ENCODE results near the gene TTBK1.

The TTBK1 gene

DNA sequence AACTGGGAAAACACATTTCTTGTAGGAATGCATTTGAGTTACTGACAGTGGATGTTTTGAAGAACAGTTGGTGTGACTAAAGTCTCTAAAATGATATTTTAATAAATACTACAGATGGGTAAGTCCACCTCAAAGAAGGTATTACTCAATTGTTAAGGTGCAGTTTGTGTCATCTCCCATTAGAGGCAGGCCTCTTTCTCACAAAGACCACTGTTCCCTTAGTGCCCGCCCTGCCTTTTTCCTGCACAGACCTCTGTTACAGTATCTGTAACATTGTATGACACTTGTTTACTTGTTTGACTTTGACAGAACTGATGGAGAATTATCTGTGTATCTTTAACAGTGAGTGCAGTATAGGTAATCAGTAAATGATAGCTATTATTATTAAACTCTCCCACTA is 70.5 kb downstream of the TTBK1 start:
- H3K27me3 ChIP-seq = peaks cover 0 to 7% of the 10 kb centered on the region in 2 donors
- TF ChIP-seq, protein P1, sequence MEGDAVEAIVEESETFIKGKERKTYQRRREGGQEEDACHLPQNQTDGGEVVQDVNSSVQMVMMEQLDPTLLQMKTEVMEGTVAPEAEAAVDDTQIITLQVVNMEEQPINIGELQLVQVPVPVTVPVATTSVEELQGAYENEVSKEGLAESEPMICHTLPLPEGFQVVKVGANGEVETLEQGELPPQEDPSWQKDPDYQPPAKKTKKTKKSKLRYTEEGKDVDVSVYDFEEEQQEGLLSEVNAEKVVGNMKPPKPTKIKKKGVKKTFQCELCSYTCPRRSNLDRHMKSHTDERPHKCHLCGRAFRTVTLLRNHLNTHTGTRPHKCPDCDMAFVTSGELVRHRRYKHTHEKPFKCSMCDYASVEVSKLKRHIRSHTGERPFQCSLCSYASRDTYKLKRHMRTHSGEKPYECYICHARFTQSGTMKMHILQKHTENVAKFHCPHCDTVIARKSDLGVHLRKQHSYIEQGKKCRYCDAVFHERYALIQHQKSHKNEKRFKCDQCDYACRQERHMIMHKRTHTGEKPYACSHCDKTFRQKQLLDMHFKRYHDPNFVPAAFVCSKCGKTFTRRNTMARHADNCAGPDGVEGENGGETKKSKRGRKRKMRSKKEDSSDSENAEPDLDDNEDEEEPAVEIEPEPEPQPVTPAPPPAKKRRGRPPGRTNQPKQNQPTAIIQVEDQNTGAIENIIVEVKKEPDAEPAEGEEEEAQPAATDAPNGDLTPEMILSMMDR (IDR thresholded peaks at IDR 0.05) = no peak
- H3K4me3 ChIP-seq = no peak overlapping the region
- no peak for DNase-seq
- H3K36me3 ChIP-seq = no peaks in the 10 kb centered on the region
- H3K4me1 ChIP-seq = peaks cover 0 to 4% (median under 1%) of the 10 kb centered on the region in 4 donors
- H3K9me3 ChIP-seq = no peaks in the 10 kb centered on the region
- intact Hi-C loops (cut with DNase I; ENCODE audit: low total_unique reads) = no loop called here
- no peak overlapping the region for H3K27ac ChIP-seq

DNA sequence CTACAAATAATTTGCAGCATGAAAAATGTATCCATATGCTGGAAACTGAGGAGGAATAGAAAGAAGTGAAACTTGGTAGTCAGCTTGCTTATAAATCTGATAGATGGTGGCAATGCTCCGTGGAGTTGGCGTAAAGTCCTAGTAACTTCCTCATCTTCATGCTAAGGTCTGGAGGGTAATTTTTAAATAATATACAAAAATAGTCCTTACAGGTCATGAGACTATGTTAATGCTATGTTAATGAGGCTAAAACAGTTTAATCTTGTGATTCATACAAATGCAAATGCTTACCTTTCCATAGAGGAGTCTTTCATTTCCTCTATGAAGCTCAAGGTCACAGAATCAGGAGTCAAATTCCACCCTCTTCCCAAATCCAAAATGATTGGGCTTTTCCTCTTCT is 74.7 kb downstream of the TTBK1 start:
- H3K36me3 ChIP-seq = no peaks in the 10 kb centered on the region
- H3K27me3 ChIP-seq = no peaks in the 10 kb centered on the region
- no peak overlapping the region for H3K4me3 ChIP-seq
- no peaks in the 10 kb centered on the region for H3K4me1 ChIP-seq
- TF ChIP-seq, protein P1 (IDR thresholded peaks at IDR 0.05) = no peak
- no peaks in the 10 kb centered on the region for H3K9me3 ChIP-seq
- intact Hi-C loops (cut with DNase I; ENCODE audit: low total_unique reads) = no loop called here
- no peak overlapping the region for H3K27ac ChIP-seq
- DNase-seq = no peak

DNA sequence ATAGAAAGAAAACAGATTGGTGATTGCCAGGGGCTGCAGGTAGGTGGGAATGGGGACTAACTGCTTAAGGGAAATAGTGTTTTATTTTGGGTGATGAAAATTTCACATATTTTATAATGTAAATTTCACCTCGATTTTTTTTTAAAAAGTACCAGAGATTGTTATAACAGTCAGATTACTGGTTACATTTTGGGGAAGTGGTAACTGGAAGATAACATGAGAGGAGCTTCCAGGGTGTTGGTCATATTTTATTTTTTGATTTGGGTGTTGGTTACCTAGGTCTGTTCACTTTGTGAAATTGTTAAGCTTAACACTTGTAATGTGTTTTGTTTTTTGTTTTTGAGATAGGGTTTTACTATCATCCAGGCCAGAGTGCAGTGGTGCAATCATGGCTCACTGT is 82.6 kb downstream of the TTBK1 start:
- Histone ChIP-seq H3K27me3 (no peaks in the 10 kb centered on the region), H3K9me3 (no peaks in the 10 kb centered on the region), H3K27ac (no peak overlapping the region), H3K36me3 (peaks cover under 1 to 24% (median 4%) of the 10 kb centered on the region in 3 donors), H3K4me1 (no peaks in the 10 kb centered on the region), H3K4me3 (no peak overlapping the region)
- intact Hi-C loops (cut with DNase I; ENCODE audit: low total_unique reads) = no loop called here
- DNase-seq = no peak
- TF ChIP-seq, protein P1 (IDR thresholded peaks at IDR 0.05) = no peak

DNA sequence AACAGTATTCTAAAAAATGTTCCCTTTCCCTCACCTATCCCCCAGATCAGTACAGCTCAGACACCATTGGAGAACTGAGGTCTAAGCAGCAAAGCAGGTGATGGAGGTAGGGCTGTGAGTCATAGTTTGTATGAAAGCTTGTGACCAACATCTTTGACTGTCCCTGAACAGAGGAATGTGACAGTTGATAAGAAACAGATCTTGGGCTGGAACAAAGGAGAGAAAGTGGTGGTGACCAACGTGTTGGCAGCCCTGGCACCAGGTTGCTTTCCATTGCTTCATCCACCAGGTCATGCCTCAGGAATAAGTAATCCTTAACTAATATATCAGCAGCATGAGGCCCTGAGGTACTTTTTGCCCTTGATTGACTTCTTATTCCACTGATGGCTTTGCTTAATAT is 85.2 kb downstream of the TTBK1 start:
- H3K4me1 ChIP-seq = no peaks in the 10 kb centered on the region
- no peaks in the 10 kb centered on the region for H3K27me3 ChIP-seq
- H3K27ac ChIP-seq = no peak overlapping the region
- no peak for DNase-seq
- TF ChIP-seq, protein P1 (IDR thresholded peaks at IDR 0.05) = no peak
- intact Hi-C loops (cut with DNase I; ENCODE audit: low total_unique reads) = no loop called here
- H3K9me3 ChIP-seq = no peaks in the 10 kb centered on the region
- H3K36me3 ChIP-seq = peaks cover 2 to 24% (median 4%) of the 10 kb centered on the region in 3 donors
- no peak overlapping the region for H3K4me3 ChIP-seq

DNA sequence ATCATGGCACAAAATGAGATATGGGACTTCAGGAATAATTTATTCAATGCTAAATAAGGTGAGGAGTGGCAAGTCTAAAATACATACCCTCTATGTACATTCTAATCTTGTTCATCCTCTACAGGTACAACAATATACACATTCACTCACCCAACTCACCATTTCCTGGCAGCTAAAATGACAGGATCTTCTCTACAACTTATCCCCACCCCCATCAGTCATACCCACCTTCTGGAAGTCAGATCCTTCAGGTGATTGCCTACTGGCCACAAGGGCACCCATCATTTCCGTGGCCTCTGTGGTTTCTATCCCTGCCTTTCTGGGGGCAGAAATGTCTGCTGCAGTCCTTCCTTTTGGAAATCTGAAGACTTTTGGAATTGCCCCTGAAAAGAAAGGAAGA is 88.2 kb downstream of the TTBK1 start:
- TF ChIP-seq, protein P1 (IDR thresholded peaks at IDR 0.05) = no peak
- intact Hi-C loops (cut with DNase I; ENCODE audit: low total_unique reads) = no loop called here
- no peak overlapping the region for H3K4me3 ChIP-seq
- H3K36me3 ChIP-seq = peaks cover 0 to 26% (median 4%) of the 10 kb centered on the region in 3 donors
- no peaks in the 10 kb centered on the region for H3K27me3 ChIP-seq
- no peaks in the 10 kb centered on the region for H3K9me3 ChIP-seq
- no peak overlapping the region for H3K27ac ChIP-seq
- no peak for DNase-seq
- no peaks in the 10 kb centered on the region for H3K4me1 ChIP-seq

DNA sequence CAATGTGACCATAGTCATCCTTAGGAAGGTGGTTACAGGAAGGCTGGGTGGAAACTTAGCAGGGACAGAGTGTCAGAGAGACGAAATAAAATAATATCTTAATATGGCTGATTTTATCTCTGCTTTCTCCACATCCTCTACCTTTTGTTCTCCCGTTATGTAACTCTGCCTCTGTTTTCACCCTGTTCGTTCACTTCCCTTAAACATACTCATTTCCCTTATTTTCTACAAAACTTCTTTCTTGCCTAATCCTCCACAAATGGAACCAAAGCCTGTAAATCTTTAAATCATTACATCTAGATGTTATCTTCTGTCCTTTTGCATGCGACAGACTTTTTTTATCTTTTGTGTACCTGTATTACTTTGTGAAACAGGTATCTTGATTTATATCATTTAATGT is 88.6 kb downstream of the TTBK1 start:
- no peak overlapping the region for H3K27ac ChIP-seq
- TF ChIP-seq, protein P1 (IDR thresholded peaks at IDR 0.05) = no peak
- H3K27me3 ChIP-seq = no peaks in the 10 kb centered on the region
- H3K9me3 ChIP-seq = no peaks in the 10 kb centered on the region
- no peak for DNase-seq
- no peaks in the 10 kb centered on the region for H3K4me1 ChIP-seq
- intact Hi-C loops (cut with DNase I; ENCODE audit: low total_unique reads) = no loop called here
- H3K36me3 ChIP-seq = peaks cover 0 to 26% (median 4%) of the 10 kb centered on the region in 3 donors
- no peak overlapping the region for H3K4me3 ChIP-seq
